ENCODE measurements around the gene IL17RA.
"Not testable (repeated sequence)": the region's sequence is repeated elsewhere in the genome, so short reads cannot be mapped to it uniquely, and the experiment has no call there.

The IL17RA gene, protein sequence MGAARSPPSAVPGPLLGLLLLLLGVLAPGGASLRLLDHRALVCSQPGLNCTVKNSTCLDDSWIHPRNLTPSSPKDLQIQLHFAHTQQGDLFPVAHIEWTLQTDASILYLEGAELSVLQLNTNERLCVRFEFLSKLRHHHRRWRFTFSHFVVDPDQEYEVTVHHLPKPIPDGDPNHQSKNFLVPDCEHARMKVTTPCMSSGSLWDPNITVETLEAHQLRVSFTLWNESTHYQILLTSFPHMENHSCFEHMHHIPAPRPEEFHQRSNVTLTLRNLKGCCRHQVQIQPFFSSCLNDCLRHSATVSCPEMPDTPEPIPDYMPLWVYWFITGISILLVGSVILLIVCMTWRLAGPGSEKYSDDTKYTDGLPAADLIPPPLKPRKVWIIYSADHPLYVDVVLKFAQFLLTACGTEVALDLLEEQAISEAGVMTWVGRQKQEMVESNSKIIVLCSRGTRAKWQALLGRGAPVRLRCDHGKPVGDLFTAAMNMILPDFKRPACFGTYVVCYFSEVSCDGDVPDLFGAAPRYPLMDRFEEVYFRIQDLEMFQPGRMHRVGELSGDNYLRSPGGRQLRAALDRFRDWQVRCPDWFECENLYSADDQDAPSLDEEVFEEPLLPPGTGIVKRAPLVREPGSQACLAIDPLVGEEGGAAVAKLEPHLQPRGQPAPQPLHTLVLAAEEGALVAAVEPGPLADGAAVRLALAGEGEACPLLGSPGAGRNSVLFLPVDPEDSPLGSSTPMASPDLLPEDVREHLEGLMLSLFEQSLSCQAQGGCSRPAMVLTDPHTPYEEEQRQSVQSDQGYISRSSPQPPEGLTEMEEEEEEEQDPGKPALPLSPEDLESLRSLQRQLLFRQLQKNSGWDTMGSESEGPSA

DNA sequence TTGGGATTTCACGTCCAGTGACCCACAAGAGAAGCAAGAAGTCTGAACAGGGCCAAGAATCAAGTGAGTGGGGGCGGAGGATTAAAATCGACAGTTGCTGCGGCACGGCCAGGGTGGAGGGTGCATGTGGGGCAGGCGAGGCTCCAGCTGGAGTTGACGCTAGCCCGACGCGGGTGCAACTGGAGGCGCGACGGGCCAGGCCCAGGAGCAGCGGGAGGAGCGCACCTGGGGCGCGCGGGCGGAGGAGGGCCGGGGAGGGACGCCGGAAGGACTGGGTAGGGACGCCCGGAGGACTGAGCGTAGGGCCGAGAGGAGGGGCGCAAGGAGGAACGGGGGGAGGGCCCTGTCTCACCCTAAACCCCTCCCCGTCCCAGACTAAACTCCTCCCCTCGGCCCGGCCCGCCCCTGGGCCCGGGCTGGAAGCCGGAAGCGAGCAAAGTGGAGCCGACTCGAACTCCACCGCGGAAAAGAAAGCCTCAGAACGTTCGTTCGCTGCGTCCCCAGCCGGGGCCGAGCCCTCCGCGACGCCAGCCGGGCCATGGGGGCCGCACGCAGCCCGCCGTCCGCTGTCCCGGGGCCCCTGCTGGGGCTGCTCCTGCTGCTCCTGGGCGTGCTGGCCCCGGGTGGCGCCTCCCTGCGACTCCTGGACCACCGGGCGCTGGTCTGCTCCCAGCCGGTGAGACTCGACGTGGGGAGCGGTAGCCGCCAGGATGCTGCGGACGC is at the start of gene IL17RA:
IL17RA (plus strand) TSS at position 447 of the 723 bp plus-strand sequence; CDS start at position 539, 92 bp downstream.
- DNase-seq: peak; percentile 88

DNA sequence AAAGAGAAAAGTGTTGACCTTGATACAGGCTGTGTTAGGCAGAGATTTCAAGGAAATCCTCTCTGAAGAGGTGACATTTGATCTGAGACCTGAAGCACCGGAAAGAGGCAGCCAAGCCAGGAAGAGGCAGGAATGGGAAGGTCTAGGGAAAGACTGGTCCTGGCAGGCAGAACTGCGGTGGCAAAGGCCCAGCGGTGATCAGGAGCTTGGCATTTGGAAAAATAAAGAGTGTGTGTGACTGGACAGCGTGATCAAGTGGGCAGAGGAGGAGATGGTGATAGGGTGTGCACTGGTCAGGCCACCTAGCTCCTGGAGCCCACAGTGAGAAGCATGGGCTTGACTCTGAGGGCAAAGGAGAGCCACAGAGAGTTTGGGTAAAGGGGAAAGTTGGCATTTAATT is 49.6 kb upstream of the IL17RA start:
- DNase-seq: no peak

DNA sequence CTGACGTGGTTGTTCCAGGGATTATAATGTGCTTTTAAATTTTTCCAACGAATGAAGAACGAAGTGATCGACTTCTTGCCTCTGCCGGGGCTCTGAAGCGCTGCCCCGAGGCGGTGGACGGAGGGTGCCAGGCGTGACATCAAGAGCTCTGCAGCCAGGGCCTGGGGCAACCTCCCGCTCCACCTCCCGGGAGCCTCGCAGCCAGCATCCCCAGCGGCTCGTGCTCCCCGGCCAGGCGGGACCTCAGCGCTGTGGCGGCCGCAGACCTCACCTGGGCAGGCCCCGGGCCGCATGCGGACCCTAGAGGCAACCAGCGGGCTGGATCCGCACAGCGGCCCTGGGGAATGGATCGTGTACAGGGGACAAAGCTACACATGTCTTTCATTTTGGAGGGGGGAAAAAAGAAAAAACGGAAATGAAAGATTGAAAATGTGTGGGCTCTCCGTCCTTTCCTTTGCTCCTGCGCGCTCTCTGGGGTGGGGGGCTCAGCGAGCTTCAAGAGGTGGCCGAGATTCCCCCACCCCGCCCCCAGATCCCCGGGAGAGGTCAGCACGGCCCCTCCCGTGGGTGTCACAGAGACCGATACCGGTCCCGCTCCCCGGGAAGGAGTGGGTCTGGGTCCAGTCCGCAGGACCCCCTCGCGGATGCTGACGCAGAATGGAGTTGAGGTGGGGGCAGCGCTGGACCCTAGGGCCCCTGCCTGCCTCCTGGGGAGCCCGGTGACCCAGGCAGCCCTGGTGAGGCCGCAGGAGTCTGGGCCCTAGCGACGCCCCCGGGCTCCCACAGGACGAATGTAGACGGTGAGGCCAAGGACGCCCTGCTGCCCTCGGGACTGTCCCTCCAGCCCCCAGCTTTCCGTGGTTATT is 48.6 kb upstream of the IL17RA start:
- DNase-seq: not testable (repeated sequence)

DNA sequence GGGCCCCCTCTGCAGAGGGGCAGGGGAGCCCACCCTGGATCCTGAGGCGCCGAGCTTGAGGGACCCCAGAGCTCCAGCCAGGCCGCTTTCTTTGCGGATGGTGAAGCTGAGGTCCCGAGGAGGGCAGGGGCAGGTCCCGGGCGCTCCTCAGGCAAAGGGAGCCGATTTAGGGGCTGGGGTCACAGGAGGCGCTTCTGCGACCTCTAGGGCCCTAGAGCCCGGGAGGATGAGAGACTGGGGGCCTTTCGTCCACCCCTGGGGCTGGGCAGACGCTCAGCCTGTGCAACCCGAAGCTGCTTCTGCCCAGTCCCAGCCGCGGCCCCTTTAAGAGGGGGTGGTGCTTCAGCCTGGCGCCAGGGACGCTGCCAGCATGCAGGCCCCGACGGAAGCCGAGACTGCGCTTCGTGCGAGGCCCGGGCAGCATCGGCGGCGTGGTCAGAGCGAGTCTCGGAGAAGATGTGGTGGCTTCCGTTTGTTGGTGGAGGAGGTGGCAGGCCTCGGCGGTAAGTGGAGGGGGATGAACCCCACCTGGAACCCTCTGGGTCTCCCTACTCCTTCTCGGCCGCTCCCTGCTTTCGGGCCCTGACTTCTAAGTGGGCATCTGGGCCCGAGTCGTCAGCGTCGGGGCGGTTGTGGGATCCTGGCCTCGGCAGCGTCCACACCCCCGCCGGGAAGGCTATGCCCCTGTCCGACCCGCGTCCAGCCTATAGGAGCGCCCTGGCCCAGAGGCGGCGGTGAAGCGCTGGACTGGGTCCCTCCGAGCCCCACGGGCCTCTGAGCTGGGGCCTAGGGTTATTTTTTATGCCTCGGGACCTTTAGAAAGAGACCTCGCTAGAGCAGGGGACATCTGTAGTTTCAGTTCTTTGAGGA is 47.7 kb upstream of the IL17RA start:
- DNase-seq: not testable (repeated sequence)

DNA sequence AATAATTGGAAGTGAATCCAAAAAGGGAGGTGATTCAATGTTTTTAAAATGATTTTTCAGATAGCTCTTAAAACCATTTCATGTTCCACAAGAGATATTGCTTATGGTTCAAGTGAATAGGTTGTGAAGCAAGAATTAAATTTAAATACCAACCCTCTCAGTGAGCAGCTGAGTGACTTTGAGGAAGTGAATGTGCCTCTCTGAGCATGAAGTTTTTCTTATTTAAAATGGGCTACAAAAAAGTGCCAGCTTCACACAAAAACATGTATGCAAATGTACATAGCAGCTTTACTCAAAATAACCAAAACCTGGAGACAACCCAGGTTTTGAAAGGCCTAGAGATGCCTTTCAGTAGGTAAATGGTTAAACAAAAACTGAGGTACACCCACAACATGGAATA is 41.3 kb upstream of the IL17RA start:
- no peak for DNase-seq

DNA sequence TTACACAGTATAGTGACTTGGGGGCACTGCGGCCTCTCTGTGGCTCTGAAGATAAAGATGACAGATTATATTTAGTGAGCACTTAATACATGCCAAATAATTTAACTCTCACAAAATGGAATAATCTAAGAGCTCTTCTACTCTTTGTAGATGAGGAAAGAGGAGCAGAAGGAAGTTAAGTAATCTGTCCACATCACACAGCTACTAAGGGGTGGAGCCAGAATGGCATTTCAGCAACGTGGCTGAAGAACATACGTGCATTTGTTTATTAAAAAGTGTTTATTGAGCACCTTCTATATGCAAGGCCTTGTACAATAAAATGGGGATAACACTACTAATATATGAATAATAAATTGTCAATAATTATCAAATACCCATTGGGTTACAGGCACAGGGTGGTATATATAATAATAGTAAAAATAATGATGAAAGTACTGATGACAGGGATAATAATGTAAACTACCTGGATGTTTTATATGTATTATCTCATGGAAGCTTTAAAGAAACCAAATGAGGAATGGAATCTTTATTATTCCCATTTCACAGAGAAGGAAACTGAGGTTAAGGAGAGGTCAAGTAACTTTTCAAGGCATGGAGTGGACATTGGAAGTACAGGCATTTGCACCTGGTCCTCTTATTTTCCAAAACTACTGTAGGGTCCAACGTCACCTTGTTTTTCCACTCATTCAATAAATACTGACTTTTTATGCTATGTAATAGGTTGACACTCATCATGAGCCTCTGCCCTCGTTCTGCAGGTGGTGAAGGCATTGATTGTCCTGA is 38.0 kb upstream of the IL17RA start:
- no peak for DNase-seq

DNA sequence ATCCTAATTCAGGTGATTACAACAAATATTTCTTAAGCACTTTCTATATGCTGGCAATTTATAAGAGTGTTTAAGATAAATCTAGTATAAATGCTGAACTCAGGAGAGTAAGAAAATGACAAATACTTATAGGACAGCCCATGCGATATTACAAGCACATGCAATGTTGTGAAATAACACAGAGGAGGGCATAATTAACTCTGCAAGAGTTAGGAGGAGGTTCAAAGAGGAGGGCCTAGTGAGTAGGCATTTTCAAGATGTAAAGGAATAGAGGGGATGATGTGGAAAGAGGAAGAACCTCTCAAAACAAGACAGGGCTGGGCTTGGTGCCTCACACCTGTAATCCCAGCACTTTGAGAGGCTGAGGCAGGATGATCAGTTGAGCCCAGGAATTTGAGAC is 37.1 kb upstream of the IL17RA start:
- no peak for DNase-seq

DNA sequence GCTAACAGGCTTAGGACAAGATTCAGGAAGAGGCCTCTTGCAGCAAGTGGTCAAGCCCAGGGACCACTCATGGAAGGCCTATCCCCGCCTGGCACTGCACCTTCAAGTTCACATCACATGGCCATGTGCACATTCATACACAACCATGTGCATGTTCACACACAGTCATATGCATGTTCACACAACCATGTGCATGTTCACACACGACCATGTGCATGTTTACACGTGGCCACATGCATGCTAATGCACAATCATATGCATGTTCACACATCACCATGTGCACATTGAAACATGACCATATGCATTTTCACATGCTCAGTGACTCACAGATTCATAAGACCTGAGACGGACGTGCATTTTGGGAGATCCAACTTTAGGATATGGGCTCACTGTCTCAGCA is 28.7 kb upstream of the IL17RA start:
- DNase-seq: no peak

DNA sequence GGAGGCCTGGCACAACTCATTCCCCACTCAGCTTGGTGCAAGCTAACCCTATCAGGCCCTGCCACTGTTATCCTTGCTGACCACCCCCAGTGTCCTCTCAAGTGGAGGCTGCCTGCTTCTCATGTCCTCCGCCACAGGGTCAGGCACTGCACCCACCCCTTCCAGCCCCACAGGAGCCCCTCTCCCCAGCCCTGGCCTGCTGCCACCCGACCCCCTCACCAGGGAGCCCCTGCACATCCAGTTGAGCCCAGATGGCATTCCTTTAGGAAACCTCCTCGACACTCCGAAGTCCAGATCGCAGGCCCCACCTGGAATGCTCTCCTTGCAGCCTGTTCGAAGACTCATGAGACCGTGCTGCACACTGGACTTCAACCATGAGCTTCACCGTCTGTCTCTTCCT is 28.0 kb upstream of the IL17RA start:
- DNase-seq: no peak

DNA sequence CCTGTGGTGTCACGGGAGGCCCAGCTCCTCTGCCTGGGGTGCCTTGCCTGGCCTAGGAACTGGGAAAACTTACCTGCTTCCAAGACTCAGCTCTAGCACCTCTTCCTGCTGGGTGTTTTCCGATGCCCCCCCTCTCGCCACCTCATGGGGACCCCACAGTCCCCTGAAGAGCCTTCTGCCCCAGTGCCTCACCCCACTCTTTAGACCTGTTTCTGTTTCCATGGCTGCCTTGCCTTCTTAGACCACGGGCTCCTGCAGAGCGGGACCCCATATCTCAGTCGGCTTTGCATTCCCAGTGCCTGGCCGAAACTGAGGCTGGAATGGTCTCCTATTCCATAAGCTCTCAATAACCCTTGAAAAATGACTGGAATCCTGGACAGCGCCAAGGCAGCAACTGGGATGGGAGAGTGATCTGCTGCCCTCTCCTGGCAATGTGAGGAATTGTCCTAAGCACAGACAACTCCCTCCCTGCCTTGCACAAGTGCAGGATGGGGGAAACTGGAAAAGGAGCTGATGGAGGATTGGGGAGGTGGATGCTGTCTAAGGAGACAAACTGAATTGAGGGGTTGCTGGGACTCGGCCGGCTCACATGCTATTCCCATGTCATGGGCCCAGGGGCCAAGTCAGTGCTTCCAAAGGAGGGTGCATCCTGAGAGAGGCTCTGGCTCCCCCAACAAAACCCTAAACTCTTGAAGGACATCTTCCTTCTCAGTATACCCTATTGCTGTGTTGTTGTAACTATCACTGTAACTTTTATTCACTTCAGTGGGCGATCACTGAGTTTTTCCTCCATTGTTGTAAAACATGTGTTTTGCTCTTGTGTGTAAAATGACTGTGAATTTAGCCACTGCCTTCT is 26.6 kb upstream of the IL17RA start:
- no peak for DNase-seq

DNA sequence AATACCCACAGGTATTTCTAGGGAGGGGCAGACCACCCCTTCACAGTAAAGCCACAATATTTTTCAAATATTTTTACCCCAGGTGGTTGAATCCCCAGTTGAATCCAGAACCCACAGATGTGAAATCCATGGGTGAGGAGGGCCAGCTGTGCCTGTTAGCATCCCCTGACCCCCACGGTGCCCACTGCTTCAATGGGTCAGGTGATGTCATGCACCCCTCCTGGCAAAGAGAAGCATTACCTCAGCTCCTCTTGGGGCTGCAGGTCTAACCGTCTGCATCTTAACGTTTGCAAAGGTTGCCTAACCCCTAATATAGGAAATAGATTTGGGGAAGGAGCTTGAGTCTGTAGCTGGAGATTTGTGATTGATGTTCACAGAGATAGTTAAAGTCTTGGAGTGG is 24.7 kb upstream of the IL17RA start:
- DNase-seq: no peak

DNA sequence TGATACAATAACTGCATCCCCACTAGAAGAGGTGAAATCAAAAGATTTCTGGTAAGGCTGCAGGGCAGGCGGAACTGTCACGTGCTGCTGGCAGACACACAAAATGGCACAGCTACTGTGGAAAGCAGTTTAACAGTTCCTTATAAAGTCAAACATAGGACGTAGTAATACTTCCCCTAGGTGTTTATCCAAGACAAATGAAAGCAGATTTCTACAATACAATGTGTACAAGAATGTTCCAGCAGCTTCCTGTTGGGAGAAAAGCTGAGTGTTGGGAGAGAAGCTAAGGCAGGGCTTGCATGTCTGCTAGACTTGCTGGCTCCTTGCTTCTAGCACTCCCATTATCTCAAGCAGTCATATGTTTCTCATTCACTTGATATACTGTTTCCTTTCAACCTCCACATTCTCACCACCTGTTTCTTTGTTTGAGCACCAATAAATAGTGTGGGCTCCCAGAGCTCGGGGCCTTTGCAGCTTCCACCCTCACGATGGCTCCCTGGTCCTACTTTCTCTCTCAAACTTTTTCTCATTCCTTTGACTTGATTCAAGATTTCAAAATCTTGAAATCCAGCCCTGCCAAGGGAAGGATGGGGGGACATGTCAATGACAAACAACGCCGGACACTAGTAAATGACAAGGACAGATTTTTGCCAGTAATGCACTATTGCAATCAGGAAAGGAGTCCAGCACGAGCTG is 21.2 kb upstream of the IL17RA start:
- DNase-seq: no peak

DNA sequence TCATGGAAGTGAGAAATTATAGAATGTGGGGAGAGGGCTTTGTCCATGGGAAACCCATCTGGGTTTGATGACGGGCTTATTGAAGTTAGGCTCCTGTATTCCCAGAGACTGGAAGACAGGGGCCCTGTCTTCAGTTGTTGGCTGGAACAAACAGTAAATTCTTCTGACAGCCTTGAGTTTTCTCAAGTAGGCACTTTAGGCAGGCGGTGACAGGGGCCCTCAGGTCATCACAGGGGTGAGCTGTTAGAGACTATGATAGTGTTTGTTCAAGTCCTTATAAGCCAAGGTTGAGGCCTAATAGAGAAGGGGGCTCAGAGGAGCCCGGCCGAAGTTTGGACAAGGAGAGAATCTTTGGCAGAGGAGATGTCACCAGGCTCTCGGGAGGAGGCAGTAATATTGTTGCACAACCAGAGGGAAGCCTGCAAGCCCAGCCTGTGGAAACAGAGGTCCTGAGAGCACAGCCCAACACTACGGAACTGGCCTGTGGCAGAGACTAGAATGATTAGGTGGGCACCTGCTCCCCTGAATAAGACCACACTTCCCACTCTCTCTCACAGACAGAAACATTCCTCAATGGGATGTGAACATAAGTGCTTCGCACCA is 20.2 kb upstream of the IL17RA start:
- no peak for DNase-seq

DNA sequence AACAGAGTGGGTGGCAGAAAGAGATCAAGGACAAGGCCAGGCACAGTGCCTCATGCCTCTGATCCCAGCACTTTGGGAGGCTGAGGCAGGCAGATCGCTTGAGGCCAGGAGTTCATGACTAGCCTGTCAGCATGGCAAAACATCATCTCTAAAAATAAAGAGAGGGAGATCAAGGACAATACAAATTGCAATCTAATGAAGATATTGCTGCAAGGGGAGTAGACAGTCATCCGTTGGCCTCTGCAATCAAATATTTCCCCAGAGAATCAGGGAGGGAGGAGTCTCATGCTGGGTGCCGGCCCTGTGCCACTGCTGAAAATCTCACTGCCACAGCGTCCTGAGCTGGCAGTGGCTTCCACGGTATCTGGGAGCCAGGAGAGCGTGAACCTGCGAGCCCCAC is 19.4 kb upstream of the IL17RA start:
- DNase-seq: no peak

DNA sequence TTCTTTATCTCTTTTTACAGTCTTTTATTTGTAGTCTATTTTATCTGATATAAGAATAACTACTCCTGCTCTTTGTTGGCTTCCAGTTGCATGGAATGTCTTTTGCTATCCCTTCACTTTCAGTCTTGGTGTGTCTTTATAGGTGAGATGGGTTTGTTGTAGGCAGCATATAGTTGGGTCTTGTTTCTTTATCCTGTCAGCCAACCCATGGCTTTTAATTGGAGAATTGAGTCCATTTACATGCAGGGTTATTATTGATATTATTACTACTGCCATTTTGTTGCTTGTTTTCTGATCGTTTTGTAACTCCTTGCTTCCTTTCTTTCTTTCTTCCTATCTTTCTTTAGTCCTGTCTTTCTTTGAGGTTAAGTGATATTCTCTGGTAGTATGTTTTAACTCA is 11.9 kb upstream of the IL17RA start:
- no peak for DNase-seq

DNA sequence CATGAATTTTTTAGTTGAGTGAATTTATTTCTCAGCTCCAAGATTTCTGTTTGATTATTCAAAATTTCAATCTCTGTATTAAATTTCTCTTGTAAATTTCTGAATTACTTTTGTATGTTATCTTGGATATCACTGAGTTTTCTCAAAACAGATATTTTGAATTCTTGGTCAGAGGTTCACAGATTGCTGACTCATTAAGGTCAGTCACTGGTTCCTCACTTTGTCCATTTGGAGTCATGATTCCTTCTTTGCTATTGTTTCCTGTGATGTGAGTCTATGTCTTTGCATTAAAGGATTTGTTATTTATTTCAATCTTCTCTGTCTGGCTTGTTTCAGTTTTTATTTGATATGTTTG is 10.2 kb upstream of the IL17RA start:
- no peak for DNase-seq

DNA sequence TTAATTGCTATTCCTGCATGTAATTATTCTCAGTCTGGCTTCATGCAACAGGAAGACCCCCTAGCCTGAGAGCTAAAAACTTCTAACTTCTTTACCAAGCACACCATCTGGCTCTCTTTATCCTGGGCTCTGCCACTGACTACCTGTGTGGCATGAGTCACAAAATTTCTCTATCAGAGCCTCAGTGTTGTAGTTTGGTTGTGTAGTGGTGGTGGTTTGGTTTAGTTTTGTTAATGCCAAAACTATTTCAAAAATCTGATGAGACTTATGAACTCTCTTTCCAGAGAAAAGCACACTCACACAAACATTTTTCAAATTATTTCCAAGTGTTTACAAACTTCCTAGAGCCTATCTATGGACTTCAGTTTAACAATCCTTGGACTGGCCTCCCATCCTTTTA is 7.5 kb upstream of the IL17RA start:
- no peak for DNase-seq

DNA sequence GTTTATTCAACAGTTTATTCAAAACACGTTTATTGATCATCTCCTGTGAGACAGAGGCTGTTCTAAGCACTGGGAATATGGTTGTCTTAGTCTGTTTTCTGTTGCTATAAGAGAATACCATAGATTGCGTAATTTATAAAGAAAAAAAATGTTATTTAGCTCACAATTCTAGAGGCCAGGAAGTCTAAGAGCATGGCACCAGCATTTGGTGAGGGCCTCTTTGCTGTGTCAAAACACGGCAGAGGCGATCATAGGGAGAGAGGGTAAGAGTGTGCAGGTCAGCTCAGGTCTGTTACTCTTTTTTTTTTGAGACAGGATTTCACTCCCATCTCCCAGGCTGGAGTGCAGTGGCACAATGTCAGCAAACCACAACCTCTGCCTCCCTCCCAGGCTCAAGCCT is 5.2 kb upstream of the IL17RA start:
- no peak for DNase-seq

DNA sequence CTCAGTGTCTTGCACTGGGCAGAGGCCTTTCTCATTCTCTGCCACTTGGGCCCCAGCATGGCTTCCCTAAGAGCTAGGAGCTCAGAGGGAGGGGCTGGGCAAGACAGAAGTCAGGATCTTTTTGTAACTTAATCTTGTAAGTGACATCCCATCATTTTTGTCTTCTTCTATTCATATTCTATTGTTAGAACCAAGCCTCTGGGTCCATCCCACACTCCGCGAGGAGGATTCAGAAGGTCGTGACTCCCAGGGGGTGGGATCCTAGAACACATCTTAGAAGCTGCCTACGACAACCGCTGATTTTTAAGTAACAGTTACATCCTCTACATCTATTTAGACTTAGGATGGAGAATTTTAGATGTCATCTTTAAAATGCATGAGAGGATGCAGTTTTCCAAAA is 1.5 kb upstream of the IL17RA start:
- DNase-seq: no peak

All from NCI-H2171 (cell line).